ENCODE data around the gene PTPRZ1. TPM values are rescaled to one million over a fixed set of nuclear protein-coding genes. Genes with fewer than 3 reads are reported as not detected.

Gene PTPRZ1
- 1 to 10 TPM in 1 of 2 donors, under 1 TPM in 1; 0.35 to 1.2 TPM for total RNA-seq

- H3K4me1 ChIP-seq, result no peaks in the 10 kb centered on the region
- intact Hi-C loops (cut with DNase I), result no loop called here
- peaks cover 17% of the 10 kb centered on the region for H3K27me3 ChIP-seq
- no peaks in the 10 kb centered on the region for H3K9me3 ChIP-seq
- H3K9ac ChIP-seq (ENCODE audit: low read depth in 2 of 2, low read length in 2 of 2), result no peak within 1 kb of the TSS
- DNase-seq, result peak; percentile 21
- no peak for TF ChIP-seq CTCF (IDR thresholded peaks at IDR 0.05)
- peak within 1 kb of the TSS; percentile 27 for H3K4me3 ChIP-seq
- no peak within 1 kb of the TSS for H3K27ac ChIP-seq
- no peaks in the 10 kb centered on the region for H3K36me3 ChIP-seq
These were observed at the start of gene PTPRZ1 for GRCh38 chr7:121872831-121873288. Gene PTPRZ1, plus strand, starts transcription at chr7:121873161. Its CDS starts 339 bp downstream, at chr7:121873500.

GRCh38 chr7:121824276-121824675 lies 48.7 kb upstream of the PTPRZ1 start:
- Histone ChIP-seq H3K9me3 (no peaks in the 10 kb centered on the region), H3K36me3 (no peaks in the 10 kb centered on the region), H3K9ac (ENCODE audit: low read depth in 2 of 2, low read length in 2 of 2) (no peak overlapping the region), H3K27me3 (no peaks in the 10 kb centered on the region), H3K27ac (no peak overlapping the region), H3K4me3 (no peak overlapping the region), H3K4me1 (no peaks in the 10 kb centered on the region)
- DNase-seq, result no peak
- intact Hi-C loops (cut with DNase I), result no loop called here
- TF ChIP-seq CTCF (IDR thresholded peaks at IDR 0.05), result no peak

GRCh38 chr7:121831351-121831750 lies 41.6 kb upstream of the PTPRZ1 start:
- H3K27ac ChIP-seq, result no peak overlapping the region

DNA sequence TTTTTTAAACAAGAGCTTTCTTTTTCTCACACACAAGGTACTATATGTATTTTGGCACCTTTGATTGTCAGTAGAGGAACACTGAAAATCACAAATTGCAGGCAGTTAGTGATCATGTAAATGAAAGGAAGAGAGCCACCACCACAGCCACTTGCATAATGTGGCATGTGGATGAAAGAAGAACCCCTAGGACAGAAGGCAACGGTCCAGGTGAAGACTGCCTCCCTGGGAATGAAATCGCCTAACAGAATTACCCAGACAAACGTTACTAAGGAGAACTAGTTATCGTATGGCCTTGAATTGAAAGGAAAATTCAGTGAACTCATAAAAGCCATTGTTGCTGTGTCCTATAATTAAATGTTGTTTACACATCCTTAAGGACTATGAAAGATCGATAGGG lies 41.2 kb upstream of the PTPRZ1 start:
- H3K27me3 ChIP-seq, result no peaks in the 10 kb centered on the region
- no peak overlapping the region for H3K9ac ChIP-seq (ENCODE audit: low read depth in 2 of 2, low read length in 2 of 2)
- intact Hi-C loops (cut with DNase I), result no loop called here
- no peaks in the 10 kb centered on the region for H3K36me3 ChIP-seq
- H3K9me3 ChIP-seq, result no peaks in the 10 kb centered on the region
- no peaks in the 10 kb centered on the region for H3K4me1 ChIP-seq
- H3K4me3 ChIP-seq, result no peak overlapping the region
- no peak overlapping the region for H3K27ac ChIP-seq
- DNase-seq, result no peak
- TF ChIP-seq CTCF (IDR thresholded peaks at IDR 0.05), result no peak

More at GRCh38 chr7:121831351-121831750, 41.6 kb upstream of the PTPRZ1 start:
- no peaks in the 10 kb centered on the region for H3K9me3 ChIP-seq
- intact Hi-C loops (cut with DNase I), result no loop called here
- TF ChIP-seq CTCF (IDR thresholded peaks at IDR 0.05), result no peak
- no peaks in the 10 kb centered on the region for H3K27me3 ChIP-seq
- no peak for DNase-seq
- no peak overlapping the region for H3K4me3 ChIP-seq
- H3K4me1 ChIP-seq, result no peaks in the 10 kb centered on the region
- no peaks in the 10 kb centered on the region for H3K36me3 ChIP-seq
- H3K9ac ChIP-seq (ENCODE audit: low read depth in 2 of 2, low read length in 2 of 2), result no peak overlapping the region

DNA sequence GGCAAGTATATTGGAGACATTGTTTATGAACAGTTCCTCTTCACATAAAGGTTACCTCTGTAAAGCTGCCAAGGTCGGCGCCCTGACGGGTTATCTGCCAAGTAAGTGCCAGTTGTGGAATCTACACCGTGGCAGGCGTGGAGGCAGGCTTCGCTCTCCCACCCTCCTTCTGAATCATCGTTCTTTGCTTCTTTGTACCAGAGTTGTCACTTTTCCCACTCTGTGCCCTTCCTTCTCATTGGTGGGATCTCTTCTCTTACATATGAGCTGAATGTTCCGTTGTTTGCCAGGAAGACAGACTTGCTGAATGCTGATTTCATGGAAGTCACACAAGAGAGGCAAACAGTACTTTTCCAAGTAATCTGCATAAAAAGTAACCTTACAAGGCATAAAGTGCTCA lies 40.6 kb upstream of the PTPRZ1 start:
- DNase-seq, result no peak
- TF ChIP-seq CTCF (IDR thresholded peaks at IDR 0.05), result no peak
- no peaks in the 10 kb centered on the region for H3K9me3 ChIP-seq

More for the DNA sequence above, 40.6 kb upstream of the PTPRZ1 start:
- intact Hi-C loops (cut with DNase I), result no loop called here
- Histone ChIP-seq H3K27me3 (no peaks in the 10 kb centered on the region), H3K9ac (ENCODE audit: low read depth in 2 of 2, low read length in 2 of 2) (no peak overlapping the region), H3K27ac (no peak overlapping the region), H3K36me3 (no peaks in the 10 kb centered on the region), H3K4me1 (no peaks in the 10 kb centered on the region), H3K4me3 (no peak overlapping the region)
